HG02852 (cell line): ENCODE measurements around the gene TNKS2.
A peak's percentile ranks its signal among the peaks of the same experiment; 100 is the strongest.
"Not testable (repeated sequence)": the region's sequence is repeated elsewhere in the genome, so short reads cannot be mapped to it uniquely, and the experiment has no call there.

Experiments
- ATAC-seq: cut with Tn5 transposase; IDR thresholded peaks from one replicate; pipeline ENCODE4 v1.9.1; 2021; ENCODE audit warnings: mild to moderate bottlenecking, moderate library complexity; ENCODE audit not compliant: unreplicated experiment

TNKS2 gene

GRCh38 chr10:91796331-91797047 is 1.7 kb upstream of the TNKS2 start:
- ATAC-seq = peak; percentile 42

DNA sequence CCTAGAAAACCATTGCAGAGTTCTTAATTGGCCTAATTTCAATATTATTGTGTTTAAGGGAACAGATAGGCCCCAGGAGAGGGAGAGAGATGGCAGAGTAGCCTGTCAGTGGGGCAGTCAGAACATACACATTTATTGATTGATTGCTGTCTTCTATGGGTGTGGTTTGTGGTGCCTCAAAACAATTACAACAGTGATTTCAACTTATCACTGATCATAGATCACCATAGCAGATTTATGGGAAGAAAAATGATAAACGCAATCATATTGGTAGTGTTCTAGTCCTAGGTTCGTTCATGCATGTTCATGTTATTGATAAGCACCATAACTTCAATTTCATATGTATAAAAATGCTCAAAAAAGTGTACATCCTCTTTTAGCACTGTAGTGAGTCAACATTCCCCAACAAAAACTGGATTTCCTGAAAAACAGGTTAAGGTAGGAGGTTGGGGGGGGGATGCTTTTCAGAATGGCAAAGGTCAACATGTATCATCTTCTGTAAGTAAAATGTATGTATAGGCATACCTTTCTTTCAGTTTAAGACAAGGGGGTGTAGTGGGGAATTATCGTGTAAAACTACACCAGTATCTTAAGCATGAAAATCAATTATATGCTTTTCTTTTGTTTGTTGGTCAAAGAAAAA is 1.1 kb upstream of the TNKS2 start:
- no peak for ATAC-seq

DNA sequence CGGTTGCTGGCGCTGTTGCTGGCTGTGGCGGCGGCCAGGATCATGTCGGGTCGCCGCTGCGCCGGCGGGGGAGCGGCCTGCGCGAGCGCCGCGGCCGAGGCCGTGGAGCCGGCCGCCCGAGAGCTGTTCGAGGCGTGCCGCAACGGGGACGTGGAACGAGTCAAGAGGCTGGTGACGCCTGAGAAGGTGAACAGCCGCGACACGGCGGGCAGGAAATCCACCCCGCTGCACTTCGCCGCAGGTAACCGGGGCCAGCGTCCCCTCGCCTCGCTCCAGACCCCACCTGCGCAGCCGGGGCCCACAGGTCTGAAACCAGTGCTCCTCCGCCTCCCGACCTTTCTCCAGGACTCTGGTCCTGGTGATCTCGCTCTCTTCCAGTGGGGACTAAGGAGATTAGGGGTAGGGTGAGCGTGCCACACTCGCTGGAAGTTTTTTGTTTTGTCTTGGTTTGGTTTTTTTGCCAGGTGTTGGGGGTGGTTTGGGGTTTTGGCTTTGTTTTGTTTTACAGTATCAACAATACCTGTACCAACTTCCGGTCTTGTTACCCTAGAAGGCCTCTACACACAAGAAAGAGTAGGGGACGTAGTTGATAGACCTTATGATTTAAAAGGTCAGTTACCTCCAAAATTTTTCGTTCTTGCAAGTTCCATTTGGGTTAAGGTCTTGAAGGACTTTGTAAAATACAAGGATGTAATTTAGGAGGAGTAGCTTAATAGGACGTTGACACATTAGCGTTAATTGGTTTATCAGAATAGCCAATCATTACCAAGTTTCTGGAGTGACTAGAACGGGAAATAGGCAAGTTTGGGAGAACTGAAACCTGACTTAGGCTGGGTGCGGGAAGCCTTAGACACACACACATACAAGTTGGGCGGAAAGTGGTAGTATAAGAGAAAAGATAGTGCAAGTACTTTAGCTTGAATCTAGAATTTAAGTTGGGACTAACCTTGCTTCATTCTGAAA is 704 bp downstream of the TNKS2 start:
- ATAC-seq = peak; percentile 39

DNA sequence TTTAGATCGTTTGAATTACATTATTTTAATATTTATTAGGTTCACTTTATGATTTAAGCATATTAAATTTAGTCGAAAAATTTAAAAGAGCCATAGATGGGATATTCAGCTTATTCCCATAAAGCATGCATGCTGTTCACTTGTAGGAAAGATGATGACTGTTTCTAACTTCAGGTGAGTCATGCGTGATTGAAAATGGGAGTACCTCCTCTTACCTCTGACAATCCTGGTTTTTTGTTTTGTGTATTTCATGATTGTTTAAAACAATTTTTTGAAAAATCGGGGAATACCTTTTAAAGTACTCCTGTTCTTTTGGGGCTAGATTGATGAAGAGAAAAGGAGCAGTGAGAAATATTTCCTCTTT is 1.4 kb downstream of the TNKS2 start:
- no peak for ATAC-seq

DNA sequence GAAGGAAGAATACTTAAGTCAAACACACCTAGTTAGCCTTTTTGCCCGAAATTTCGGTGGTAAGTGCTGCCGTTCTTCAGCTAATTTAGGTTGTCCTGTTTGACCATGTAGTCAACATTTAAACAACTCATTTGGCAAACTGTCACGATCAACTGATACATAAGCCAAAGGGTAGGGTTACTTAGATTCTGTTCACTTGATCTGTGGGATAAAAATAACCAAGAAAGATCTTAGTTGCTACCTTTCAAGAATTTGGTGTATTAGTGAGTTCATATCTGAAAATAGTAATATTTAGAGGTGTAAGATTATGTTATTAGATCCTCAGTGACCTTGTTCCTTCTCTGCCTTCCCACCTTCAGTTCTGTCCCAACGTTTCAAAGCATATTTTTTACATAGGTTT is 2.0 kb downstream of the TNKS2 start:
- ATAC-seq = no peak

DNA sequence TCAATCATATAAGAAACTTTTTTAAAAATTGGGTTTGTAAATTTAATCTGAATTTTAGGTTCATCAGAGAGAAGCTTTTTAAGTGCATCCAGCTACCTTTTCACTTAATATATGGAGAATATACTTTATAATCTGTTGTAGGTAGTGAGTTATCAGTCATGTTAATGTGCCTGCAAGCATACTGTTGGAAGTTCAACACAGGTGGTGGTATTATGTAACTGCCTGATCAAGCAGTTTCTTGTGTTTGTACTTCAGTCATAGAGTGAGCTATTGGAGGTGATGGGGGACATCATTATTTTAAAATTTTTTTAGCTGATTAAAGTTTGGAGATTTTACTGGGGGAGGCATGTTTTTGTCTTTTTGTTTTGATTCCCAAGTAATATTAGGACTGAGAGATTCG is 2.5 kb downstream of the TNKS2 start:
- no peak for ATAC-seq

DNA sequence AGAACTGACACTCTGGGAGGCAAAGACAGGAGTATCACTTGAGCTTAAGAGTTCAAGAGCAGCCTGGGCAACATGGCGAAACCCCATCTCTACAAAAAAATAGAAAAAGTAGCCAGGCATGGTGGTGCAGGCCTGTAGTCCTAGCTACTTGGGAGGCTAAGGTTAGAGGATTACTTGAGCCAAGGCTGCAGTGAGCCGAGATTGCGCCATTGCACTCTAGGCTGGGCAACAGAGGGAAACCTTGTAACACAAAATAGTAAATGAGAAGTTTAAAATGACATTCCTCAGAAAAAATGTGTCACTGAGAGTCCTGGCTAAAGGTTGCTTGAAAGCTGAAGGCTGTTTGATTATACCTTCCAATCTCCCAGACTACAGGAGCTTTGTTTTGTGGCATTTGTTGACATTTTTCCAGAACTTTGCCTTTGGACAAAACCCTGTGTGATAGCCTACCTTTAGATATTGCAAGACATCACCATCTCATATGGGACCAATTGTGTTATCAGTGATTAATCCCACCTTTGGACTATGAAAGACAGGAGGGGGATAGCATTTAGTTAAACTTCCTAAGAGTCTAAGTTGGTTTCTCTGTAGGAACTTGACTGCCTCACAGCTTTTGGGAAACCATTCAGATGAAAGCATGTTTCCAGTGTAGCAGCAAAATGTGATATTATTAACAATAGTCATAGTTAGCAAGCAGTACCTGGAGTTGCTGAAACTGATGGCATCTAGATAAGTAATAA is 5.3 kb downstream of the TNKS2 start:
- no peak for ATAC-seq

DNA sequence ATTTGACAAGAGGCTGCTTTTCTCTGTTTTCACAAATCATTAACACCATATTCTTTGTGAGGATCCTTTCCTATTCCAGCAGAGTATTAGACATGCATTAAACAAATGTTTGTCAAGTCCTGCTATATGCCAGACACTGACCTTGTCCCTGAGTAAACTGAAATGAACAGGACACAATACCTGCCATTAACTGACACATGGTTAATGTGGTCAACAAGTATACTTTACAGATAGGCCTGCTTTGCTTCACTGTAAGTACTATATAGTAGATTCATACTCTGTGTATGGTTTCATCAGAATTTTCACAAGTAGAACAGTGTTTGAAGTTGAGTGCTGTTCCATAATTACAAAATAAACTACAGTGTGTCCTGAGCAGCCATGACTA is 5.9 kb downstream of the TNKS2 start:
- ATAC-seq = no peak

GRCh38 chr10:91805110-91805838 is 7.0 kb downstream of the TNKS2 start:
- no peak for ATAC-seq

DNA sequence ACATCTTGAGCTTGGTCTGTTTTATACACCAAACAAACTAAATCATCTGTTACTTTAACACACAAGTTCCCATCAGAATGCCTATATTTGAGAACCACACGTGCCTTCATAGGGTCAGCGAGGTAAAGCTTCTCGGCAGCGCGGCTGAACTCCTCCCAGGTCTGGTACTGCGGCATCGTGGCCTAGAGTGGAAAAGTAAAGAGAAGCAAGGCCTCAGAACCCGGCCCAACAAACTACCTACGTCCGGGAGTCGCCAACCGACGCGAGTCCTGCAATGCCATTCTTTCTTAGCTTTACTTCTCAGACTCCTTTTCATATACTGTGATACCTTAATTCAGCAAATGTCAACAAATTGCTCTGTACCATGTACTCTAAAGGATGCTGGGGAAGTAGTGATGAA is 9.0 kb downstream of the TNKS2 start:
- not testable (repeated sequence) for ATAC-seq

DNA sequence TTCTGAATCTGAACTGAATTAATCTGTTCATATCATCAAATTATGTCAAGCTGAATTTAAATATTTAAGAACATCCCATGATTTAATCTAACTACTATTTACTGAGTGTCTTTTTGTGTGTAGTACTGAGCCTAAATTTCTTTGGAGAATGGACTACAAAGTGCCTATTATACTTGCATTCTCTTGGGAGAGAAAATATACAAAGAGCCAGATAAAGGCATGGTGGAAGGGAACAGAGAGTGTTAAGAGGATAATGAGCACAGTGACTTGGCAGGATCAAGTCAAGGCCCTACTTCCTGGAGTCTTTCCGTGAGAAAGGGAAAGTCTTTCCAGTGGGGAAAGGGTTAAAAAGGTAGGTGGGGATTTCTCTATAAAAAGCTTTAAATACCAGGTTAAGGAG is 15.0 kb downstream of the TNKS2 start:
- ATAC-seq = no peak

DNA sequence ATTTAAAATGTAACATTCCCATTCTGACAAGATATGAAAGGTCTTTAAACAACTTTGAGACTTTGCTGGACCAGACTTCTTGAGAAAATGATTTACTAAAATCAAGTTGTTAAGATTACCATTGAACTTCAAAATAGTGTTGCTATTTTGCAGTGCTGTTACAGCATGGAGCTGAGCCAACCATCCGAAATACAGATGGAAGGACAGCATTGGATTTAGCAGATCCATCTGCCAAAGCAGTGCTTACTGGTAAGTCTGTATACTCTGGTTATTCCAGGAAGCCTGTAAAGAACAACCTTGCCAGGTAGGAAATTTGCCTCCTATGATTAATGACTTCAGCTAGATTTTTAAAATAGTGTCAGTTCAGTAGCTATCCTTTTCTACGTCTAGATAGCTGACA is 18.8 kb downstream of the TNKS2 start:
- ATAC-seq = no peak

- ATAC-seq = no peak
Measured at GRCh38 chr10:91820144-91820543, 21.9 kb downstream of the TNKS2 start.

DNA sequence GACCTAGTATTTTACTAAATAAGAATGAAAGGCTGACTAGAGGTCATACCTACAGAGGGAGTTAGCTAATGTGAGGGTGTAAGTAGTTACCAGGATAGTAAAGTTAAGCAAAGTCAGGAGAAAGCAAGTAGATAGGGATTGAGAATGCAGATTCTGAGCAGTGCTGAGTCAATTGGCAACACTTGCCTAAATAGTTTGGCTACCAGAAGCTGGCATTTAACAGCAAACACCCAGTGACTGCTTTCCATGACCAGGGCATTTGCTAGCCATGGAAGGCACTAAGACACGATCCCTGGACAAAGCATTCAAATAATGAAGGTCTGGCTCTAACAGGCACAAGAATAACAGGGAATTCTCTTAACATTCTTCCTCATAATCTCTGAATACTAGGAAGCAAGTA is 25.9 kb downstream of the TNKS2 start:
- ATAC-seq = no peak

DNA sequence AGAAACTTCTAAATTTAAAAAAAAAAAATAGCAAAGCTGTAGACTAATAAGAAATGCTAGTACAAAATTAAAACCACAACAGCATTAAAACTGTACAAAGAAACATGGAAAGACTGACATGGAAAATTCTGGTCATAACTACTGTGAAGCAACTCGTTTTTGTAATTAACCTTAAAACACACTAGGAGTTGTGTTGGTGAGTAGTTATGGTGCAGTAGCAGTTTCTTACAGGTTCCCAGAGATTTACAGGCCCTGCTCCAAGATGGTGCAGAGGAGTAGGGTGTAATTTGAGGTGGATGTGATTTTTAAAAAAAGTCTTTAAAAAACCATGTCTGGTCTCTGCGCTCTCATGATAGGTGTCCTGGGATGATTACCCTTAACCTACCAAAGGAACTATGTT is 31.0 kb downstream of the TNKS2 start:
- ATAC-seq = no peak

DNA sequence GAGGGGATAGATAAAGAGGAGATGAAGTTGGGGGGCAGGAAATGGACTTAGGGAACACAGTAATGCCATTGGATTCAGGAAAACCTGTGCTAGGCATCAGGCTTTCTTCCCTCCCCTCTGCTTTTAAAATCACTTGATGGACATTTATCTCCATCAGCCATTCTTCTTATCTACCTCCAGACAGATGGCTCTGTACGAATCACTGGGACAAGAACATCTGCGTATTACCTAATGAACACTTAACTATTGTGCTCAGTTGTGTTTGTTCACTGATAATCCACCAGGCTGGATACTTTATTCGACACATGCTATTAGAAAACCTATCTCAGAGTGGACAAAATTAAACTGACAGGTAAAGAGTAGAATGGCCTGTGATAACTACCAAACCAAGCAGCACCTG is 40.0 kb downstream of the TNKS2 start:
- no peak for ATAC-seq

- ATAC-seq = no peak
Measured at GRCh38 chr10:91843083-91843482, 44.9 kb downstream of the TNKS2 start.

DNA sequence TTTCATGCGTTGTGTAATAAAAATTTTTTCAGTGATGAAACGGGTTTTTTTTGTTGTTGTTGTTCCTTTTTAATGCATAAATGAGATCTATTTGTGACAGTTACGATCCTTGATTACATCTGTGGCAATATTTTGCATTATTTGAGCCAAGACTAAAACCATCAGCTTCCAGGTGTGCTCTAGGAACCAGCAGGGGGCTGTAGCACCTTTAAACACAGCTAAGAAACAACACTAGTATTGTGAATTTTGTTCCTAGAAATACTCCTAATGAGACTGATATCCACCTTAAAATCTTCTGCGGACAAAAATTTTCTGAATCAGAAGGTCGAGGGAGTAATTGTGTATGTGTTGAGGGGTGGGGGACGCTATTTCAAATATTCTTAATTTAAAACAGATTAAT is 58.4 kb downstream of the TNKS2 start:
- ATAC-seq = no peak

DNA sequence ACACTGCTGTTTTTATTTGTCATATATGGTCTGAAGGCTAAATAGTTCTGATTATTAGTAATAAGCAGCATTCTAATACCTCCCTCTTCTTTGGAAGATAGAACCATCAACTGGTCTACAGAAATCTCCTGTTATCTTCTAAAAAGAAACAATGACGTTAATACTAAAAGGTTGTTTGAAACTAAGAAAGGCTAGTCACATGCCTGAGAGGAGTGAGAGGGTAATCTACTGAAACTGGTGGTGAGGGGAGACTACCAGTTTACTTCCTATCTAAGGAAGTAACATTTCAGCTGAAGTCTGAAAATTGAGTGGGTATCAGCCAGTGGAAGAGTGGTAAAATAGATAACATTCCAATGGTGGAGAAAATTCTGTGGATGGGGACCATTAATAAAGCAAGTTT is 62.7 kb downstream of the TNKS2 start:
- ATAC-seq = no peak

DNA sequence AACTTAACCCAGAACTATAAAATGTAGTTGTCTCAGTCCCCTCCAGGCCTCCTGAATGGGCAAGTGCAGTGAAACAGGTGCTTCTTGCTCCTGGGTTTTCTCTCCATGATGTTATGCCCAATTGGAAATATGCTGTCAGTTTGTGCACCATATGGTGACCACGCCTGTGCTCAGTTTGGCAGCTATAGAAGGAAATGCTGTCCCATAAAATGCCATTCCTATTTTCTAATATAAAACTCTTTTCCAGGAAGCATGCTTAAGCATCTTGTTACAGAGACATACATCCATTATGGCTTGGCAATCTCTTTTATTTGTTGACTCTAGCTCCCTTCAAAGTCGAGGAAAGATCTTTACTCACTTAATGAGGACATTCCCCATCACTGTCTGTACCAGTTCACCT is 65.9 kb downstream of the TNKS2 start:
- ATAC-seq = no peak
